Endothelial cell of umbilical vein (primary cell): ENCODE measurements around the gene AACS. TPM values are rescaled to one million over a fixed set of nuclear protein-coding genes. Genes with fewer than 3 reads are reported as not detected.

Source experiments
- BruUV-seq: library from RNA; stranded (reverse); fragments of 400-500 nt; replicated peaks from 2 replicates; lab custom pipeline; 2021; lab: Mats Ljungman, UMichigan
- CTCF ChIA-PET: fragments of 300-600, 350-600 bp; sonication (Branson Sonifier 250); formaldehyde crosslinking; loops from one replicate; lab custom pipeline; 2021; ENCODE audit warnings: antibody characterized with exemption, inconsistent platforms; lab: Charles Lee
- POLR2A ChIA-PET: fragments of 300-600, 350-600 bp; sonication (Branson Sonifier 250); formaldehyde crosslinking; loops from one replicate; lab custom pipeline; 2021; ENCODE audit warnings: antibody characterized with exemption, inconsistent platforms; lab: Charles Lee
- DNase-seq: peaks from one replicate; pipeline ENCODE4 v3.0.0-alpha.2; 2011; ENCODE audit warnings: low read depth, low spot score
- FAIRE-seq: peaks from 2 replicates; lab custom pipeline; 2011; peaks lifted over from hg19 to GRCh38; lab: Jason Lieb, UNC
- H2AFZ ChIP-seq: 2 replicates; pipeline ENCODE4 v1.6.0; 2012; ENCODE audit warnings: low read depth, low read length, control low read depth, inconsistent platforms
- H3K27ac ChIP-seq: 2 replicates; pipeline ENCODE4 v1.5.1; 2011; ENCODE audit warnings: low read depth, mild to moderate bottlenecking, control low read depth, low read length, moderate library complexity; ENCODE audit not compliant: insufficient read depth
- H3K27me3 ChIP-seq, 2 experiments: 2 replicates each; pipeline versions ENCODE4 v1.6.0 to v1.6.1; 2011; ENCODE audit warnings: low read length in 2 of 2, mixed read lengths in 1 of 2; ENCODE audit not compliant: control insufficient read depth in 2 of 2, insufficient read depth in 2 of 2
- H3K36me3 ChIP-seq, 2 experiments: 2 replicates in 1 of 2; 3 replicates in 1 of 2; pipeline ENCODE4 v1.5.1; 2011; ENCODE audit warnings: low read length in 2 of 2, mild to moderate bottlenecking in 1 of 2, moderate library complexity in 1 of 2; ENCODE audit not compliant: control insufficient read depth in 2 of 2, insufficient read depth in 2 of 2; ENCODE audit errors: extremely low read depth in 1 of 2
- H3K4me1 ChIP-seq: 3 replicates; pipeline ENCODE4 v1.5.1; 2011; ENCODE audit warnings: mild to moderate bottlenecking, low read length; ENCODE audit not compliant: control insufficient read depth, insufficient read depth; ENCODE audit errors: extremely low read depth
- H3K4me2 ChIP-seq: 2 replicates; pipeline ENCODE4 v1.6.1; 2011; ENCODE audit warnings: low read length, control low read depth, mixed read lengths; ENCODE audit not compliant: insufficient read depth
- H3K4me3 ChIP-seq, 3 experiments: fragments of 200-600 bp in 1 of 3; sonication (generic), shearing (Covaris generic) in 1 of 3; replicated peaks in 1 of 3; 2 replicates each; pipeline ENCODE4 v1.5.1; 2011 to 2016; ENCODE audit warnings: control low read depth in 3 of 3, low read length in 3 of 3, mild to moderate bottlenecking in 2 of 3, inconsistent platforms in 1 of 3, low read depth in 1 of 3, moderate library complexity in 1 of 3; ENCODE audit not compliant: insufficient read depth in 1 of 3
- H3K79me2 ChIP-seq: 2 replicates; pipeline ENCODE4 v1.6.0; 2012; ENCODE audit warnings: low read length, inconsistent platforms; ENCODE audit not compliant: control insufficient read depth, insufficient read depth
- H3K9ac ChIP-seq: replicated peaks from 2 replicates; pipeline ENCODE3; 2011; ENCODE audit warnings: low read length, control low read depth; ENCODE audit not compliant: insufficient read depth; ENCODE audit errors: extremely low read depth
- H3K9me1 ChIP-seq: replicated peaks from 3 replicates; pipeline ENCODE4 v1.6.0; 2011; ENCODE audit warnings: mild to moderate bottlenecking, low read length; ENCODE audit not compliant: control insufficient read depth, insufficient read depth; ENCODE audit errors: extremely low read depth
- H3K9me3 ChIP-seq: replicated peaks from 2 replicates; pipeline ENCODE4 v1.5.1; 2012; ENCODE audit warnings: low read length, inconsistent platforms; ENCODE audit not compliant: control insufficient read depth, insufficient read depth
- H4K20me1 ChIP-seq: replicated peaks from 2 replicates; pipeline ENCODE3; 2011; ENCODE audit warnings: mild to moderate bottlenecking, low read length; ENCODE audit not compliant: control insufficient read depth, insufficient read depth; ENCODE audit errors: extremely low read depth
- EZH2 ChIP-seq: IDR thresholded peaks from 2 replicates; pipeline ENCODE4 v1.6.1; 2012; ENCODE audit warnings: borderline replicate concordance, low read depth, mild to moderate bottlenecking, moderate library complexity, low read length, inconsistent platforms; ENCODE audit not compliant: severe bottlenecking
- FOS ChIP-seq: IDR thresholded peaks from 2 replicates; pipeline ENCODE4 v1.6.1; 2011; ENCODE audit warnings: mild to moderate bottlenecking, low read length, moderate library complexity, borderline replicate concordance; ENCODE audit not compliant: insufficient read depth
- GATA2 ChIP-seq: IDR thresholded peaks from 2 replicates; pipeline ENCODE4 v1.7.0; 2011; ENCODE audit warnings: low read depth, mild to moderate bottlenecking, moderate library complexity, mixed read lengths, low read length; ENCODE audit not compliant: insufficient read length, insufficient read depth
- JUN ChIP-seq: IDR thresholded peaks from 2 replicates; pipeline ENCODE4 v1.6.1; 2011; ENCODE audit warnings: borderline replicate concordance, low read depth; ENCODE audit not compliant: insufficient read length, insufficient read depth
- MYC ChIP-seq: IDR thresholded peaks from one replicate; pipeline ENCODE4 v1.6.1; 2011; ENCODE audit warnings: mild to moderate bottlenecking, low read depth, low read length
- POLR2A ChIP-seq: IDR thresholded peaks from 2 replicates; pipeline ENCODE4 v1.6.1; 2012; ENCODE audit warnings: low read depth, mild to moderate bottlenecking, control low read depth, low read length
- POLR2AphosphoS5 ChIP-seq: IDR thresholded peaks from 2 replicates; pipeline ENCODE4 v1.6.1; 2012; ENCODE audit warnings: low read depth, mild to moderate bottlenecking, control low read depth, low read length, moderate library complexity; ENCODE audit not compliant: insufficient read depth
- dilution Hi-C: fragments of 300-500 bp; cut with MboI; formaldehyde crosslinking; loops from one replicate; pipeline ENCODE4 v1.15.0; 2019; ENCODE audit warnings: low sequenced_read_pairs; ENCODE audit not compliant: extremely low pct_ligation_motif_present
- intact Hi-C: fragments of 100-400 bp; cut with micrococcal nuclease; formaldehyde crosslinking; loops from one replicate; pipeline ENCODE4 v1.10.0; 2022
- polyA plus RNA-seq, 4 experiments: library from polyadenylated mRNA; depleted of rRNA in 3 of 4; stranded (reverse) in 3 of 4; unstranded in 1 of 4; fragments of >200 nt; gene quantifications; 2 replicates each; pipeline versions ENCODE4 v1.2.1 to v1.2.3, GENCODE V29; 2011 to 2012; ENCODE audit warnings: missing spikeins in 1 of 4
- total RNA-seq: library from RNA; stranded (reverse); gene quantifications from 2 replicates; pipeline ENCODE4 v1.2.3, GENCODE V29; 2021
- TF ChIP-seq, protein P1 (sequence below), 2 donors: IDR thresholded peaks; 1 replicate in 1 of 2; 2 replicates in 1 of 2; pipeline ENCODE4 v1.5.1; 2011; ENCODE audit warnings: low read length in 2 of 2, mild to moderate bottlenecking in 2 of 2, moderate library complexity in 2 of 2, control low read depth in 1 of 2, inconsistent platforms in 1 of 2, low read depth in 1 of 2; ENCODE audit not compliant: insufficient read depth in 1 of 2; ENCODE audit errors: extremely low read depth in 1 of 2
- TF ChIP-seq, protein P2 (sequence below): IDR thresholded peaks from 2 replicates; pipeline ENCODE4 v1.6.1; 2011; ENCODE audit not compliant: insufficient read depth, insufficient read length

Gene AACS
- total and polyA plus RNA-seq, 2 donors (not counting 3 experiments of a cell fraction or from before 2014, with no cell fraction given) = 34.7 to 40.3 TPM

GRCh38 chr12:125148316-125148715 lies 83.1 kb downstream of the AACS start:
- no peaks in the 10 kb centered on the region for H3K27me3 ChIP-seq
- no peak overlapping the region for H3K27ac ChIP-seq
- POLR2A ChIA-PET = no interaction called here
- H4K20me1 ChIP-seq = no peaks in the 10 kb centered on the region
- H3K4me1 ChIP-seq = no peaks in the 10 kb centered on the region
- no peak overlapping the region for H3K9ac ChIP-seq
- intact Hi-C loops = no loop called here
- no peak overlapping the region for H3K4me3 ChIP-seq
- H3K4me2 ChIP-seq = no peak overlapping the region
- FAIRE-seq (no peak), DNase-seq (no peak)
- dilution Hi-C loops = no loop called here
- BruUV-seq = no TSS peak
- H3K9me1 ChIP-seq = no peaks in the 10 kb centered on the region
- H3K79me2 ChIP-seq = no peaks in the 10 kb centered on the region
- no peaks in the 10 kb centered on the region for H3K9me3 ChIP-seq
- CTCF ChIA-PET = no interaction called here
- H2AFZ ChIP-seq = no peak overlapping the region
- H3K36me3 ChIP-seq = no peaks in the 10 kb centered on the region
- no peak for TF ChIP-seq POLR2A
- no peak for TF ChIP-seq GATA2
- TF ChIP-seq FOS = no peak
- TF ChIP-seq, protein P1, sequence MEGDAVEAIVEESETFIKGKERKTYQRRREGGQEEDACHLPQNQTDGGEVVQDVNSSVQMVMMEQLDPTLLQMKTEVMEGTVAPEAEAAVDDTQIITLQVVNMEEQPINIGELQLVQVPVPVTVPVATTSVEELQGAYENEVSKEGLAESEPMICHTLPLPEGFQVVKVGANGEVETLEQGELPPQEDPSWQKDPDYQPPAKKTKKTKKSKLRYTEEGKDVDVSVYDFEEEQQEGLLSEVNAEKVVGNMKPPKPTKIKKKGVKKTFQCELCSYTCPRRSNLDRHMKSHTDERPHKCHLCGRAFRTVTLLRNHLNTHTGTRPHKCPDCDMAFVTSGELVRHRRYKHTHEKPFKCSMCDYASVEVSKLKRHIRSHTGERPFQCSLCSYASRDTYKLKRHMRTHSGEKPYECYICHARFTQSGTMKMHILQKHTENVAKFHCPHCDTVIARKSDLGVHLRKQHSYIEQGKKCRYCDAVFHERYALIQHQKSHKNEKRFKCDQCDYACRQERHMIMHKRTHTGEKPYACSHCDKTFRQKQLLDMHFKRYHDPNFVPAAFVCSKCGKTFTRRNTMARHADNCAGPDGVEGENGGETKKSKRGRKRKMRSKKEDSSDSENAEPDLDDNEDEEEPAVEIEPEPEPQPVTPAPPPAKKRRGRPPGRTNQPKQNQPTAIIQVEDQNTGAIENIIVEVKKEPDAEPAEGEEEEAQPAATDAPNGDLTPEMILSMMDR (IDR thresholded peaks at IDR 0.05; ENCODE audit: extremely low read depth in 1 of 2, insufficient read depth in 1 of 2, low read depth in 1 of 2, low read length in 2 of 2) = no peak
- TF ChIP-seq JUN = no peak
- TF ChIP-seq, protein P2, sequence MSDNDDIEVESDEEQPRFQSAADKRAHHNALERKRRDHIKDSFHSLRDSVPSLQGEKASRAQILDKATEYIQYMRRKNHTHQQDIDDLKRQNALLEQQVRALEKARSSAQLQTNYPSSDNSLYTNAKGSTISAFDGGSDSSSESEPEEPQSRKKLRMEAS = no peak
- TF ChIP-seq EZH2 = no peak
- TF ChIP-seq POLR2AphosphoS5 = no peak
- TF ChIP-seq MYC = no peak
